GM12878 (cell line): Measurements from ENCODE around the gene FZD10. TPM values are rescaled to one million over a fixed set of nuclear protein-coding genes. Genes with fewer than 3 reads are reported as not detected.

Source experiments
- ATAC-seq: fragments of 200-7000 bp; cut with Tn5 transposase; 3 replicates; pipeline ENCODE4 v1.9.1; 2020; ENCODE audit warnings: mild to moderate bottlenecking, moderate library complexity
- BruUV-seq: library from RNA; stranded (reverse); fragments of 400-500 nt; replicated peaks from 2 replicates; lab custom pipeline; 2021; lab: Mats Ljungman, UMichigan
- CTCF ChIA-PET: fragments of 300-600 bp; sonication (Branson Sonifier 250); formaldehyde crosslinking; extraction: SDS; loops from one replicate; lab custom pipeline; 2021; ENCODE audit warnings: inconsistent platforms; lab: Yijun Ruan, JAX
- POLR2A ChIA-PET: fragments of 350-600 bp; formaldehyde crosslinking; extraction: SDS; loops from one replicate; lab custom pipeline; 2021; ENCODE audit warnings: inconsistent platforms; lab: Charles Lee
- RAD21 ChIA-PET: fragments of 300-600 bp; sonication (Branson Sonifier 250); formaldehyde crosslinking; loops from one replicate; lab custom pipeline; 2023; ENCODE audit warnings: antibody characterized with exemption; ENCODE audit not compliant: unreplicated experiment; lab: Charles Lee
- SMC1A ChIA-PET: fragments of 300-600 bp; sonication (Branson Sonifier 250); formaldehyde crosslinking; loops from one replicate; lab custom pipeline; 2023; ENCODE audit not compliant: unreplicated experiment, uncharacterized antibody; lab: Charles Lee
- DNase-seq: peaks from one replicate; pipeline ENCODE4 v3.0.0-alpha.2; 2011; ENCODE audit warnings: low read depth, low spot score
- FAIRE-seq: peaks from 3 replicates; lab custom pipeline; 2011; peaks lifted over from hg19 to GRCh38; lab: Jason Lieb, UNC
- H2AFZ ChIP-seq: 2 replicates; pipeline ENCODE4 v1.6.0; 2011; ENCODE audit warnings: low read depth, low read length, control low read depth; ENCODE audit not compliant: control insufficient read depth
- H3K27ac ChIP-seq: 2 replicates; pipeline ENCODE4 v1.5.1; 2011; ENCODE audit warnings: control low read depth; ENCODE audit not compliant: control insufficient read depth, insufficient read depth
- H3K27me3 ChIP-seq, 2 experiments: replicated peaks in 1 of 2; 2 replicates each; pipeline versions ENCODE4 v1.6.0 to v1.6.1; 2011; ENCODE audit warnings: low read length in 1 of 2; ENCODE audit not compliant: control insufficient read depth in 2 of 2, insufficient read depth in 2 of 2
- H3K36me3 ChIP-seq, 2 experiments: 2 replicates each; pipeline ENCODE4 v1.5.1; 2011; ENCODE audit warnings: low read length in 1 of 2; ENCODE audit not compliant: control insufficient read depth in 2 of 2, insufficient read depth in 2 of 2
- H3K4me1 ChIP-seq: 2 replicates; pipeline ENCODE4 v1.6.1; 2011; ENCODE audit warnings: mild to moderate bottlenecking, low read length, moderate library complexity, mixed read lengths; ENCODE audit not compliant: control insufficient read depth, insufficient read depth
- H3K4me2 ChIP-seq: 2 replicates; pipeline ENCODE4 v1.6.0; 2011; ENCODE audit warnings: control low read depth; ENCODE audit not compliant: control insufficient read depth, insufficient read depth
- H3K4me3 ChIP-seq: fragments of 200-600 bp; sonication (generic); 2 replicates; pipeline ENCODE4 v1.5.1; 2016
- H3K79me2 ChIP-seq: 2 replicates; pipeline ENCODE4 v1.6.0; 2011; ENCODE audit warnings: low read length; ENCODE audit not compliant: control insufficient read depth, insufficient read depth
- H3K9ac ChIP-seq: 2 replicates; pipeline ENCODE4 v1.8.0; 2011; ENCODE audit warnings: low read length, control low read depth, mixed read lengths; ENCODE audit not compliant: control insufficient read depth, insufficient read depth
- H3K9me3 ChIP-seq: replicated peaks from 3 replicates; pipeline ENCODE4 v1.5.1; 2011; ENCODE audit warnings: mild to moderate bottlenecking, low read length; ENCODE audit not compliant: control insufficient read depth, insufficient read depth
- H4K20me1 ChIP-seq: 2 replicates; pipeline ENCODE4 v1.6.0; 2011; ENCODE audit not compliant: control insufficient read depth, insufficient read depth
- CBX3 ChIP-seq: fragments of 200-600 bp; sonication (generic); IDR thresholded peaks from 2 replicates; pipeline ENCODE4 v1.6.1; 2016; ENCODE audit warnings: low read depth, borderline replicate concordance
- CREB1 ChIP-seq: IDR thresholded peaks from 2 replicates; pipeline ENCODE4 v1.6.1; 2012; ENCODE audit warnings: low read depth, mild to moderate bottlenecking, inconsistent platforms
- EED ChIP-seq: sonication (generic); IDR thresholded peaks from 2 replicates; pipeline ENCODE4 v1.6.1; 2016; ENCODE audit warnings: antibody characterized with exemption, low read depth
- HCFC1 ChIP-seq: fragments of 150-350 bp; IDR thresholded peaks from 2 replicates; pipeline ENCODE4 v1.6.1; 2014; ENCODE audit warnings: low read length
- JUND ChIP-seq: IDR thresholded peaks from 2 replicates; pipeline ENCODE4 v1.6.1; 2012; ENCODE audit warnings: low read depth, mild to moderate bottlenecking, low read length, improper control_type of control experiment, moderate library complexity
- KDM1A ChIP-seq: fragments of 200-600 bp; sonication (generic); IDR thresholded peaks from 2 replicates; pipeline ENCODE4 v1.6.1; 2016; ENCODE audit warnings: borderline replicate concordance
- MYB ChIP-seq: fragments of 150-350 bp; IDR thresholded peaks from 2 replicates; pipeline ENCODE4 v1.6.1; 2014; ENCODE audit warnings: mild to moderate bottlenecking, low read depth, low read length, borderline replicate concordance
- NFXL1 ChIP-seq: fragments of 450-650 bp; IDR thresholded peaks from 2 replicates; pipeline ENCODE4 v1.6.1; 2017; ENCODE audit warnings: antibody characterized with exemption, mild to moderate bottlenecking, borderline replicate concordance
- POLR2A ChIP-seq: IDR thresholded peaks from 2 replicates; pipeline ENCODE4 v1.6.1; 2011; ENCODE audit warnings: low read depth, mild to moderate bottlenecking, low read length
- SIX5 ChIP-seq: IDR thresholded peaks from 2 replicates; pipeline ENCODE4 v1.6.1; 2011; ENCODE audit warnings: mild to moderate bottlenecking, low read depth, low read length, moderate library complexity; ENCODE audit not compliant: severe bottlenecking
- SUZ12 ChIP-seq: fragments of 200-600 bp; sonication (generic); IDR thresholded peaks from one replicate; pipeline ENCODE4 v1.6.1; 2018; ENCODE audit warnings: antibody characterized with exemption, mild to moderate bottlenecking; ENCODE audit not compliant: unreplicated experiment
- TCF3 ChIP-seq: IDR thresholded peaks from 2 replicates; pipeline ENCODE4 v1.6.1; 2012; ENCODE audit warnings: low read depth, mild to moderate bottlenecking, low read length, borderline replicate concordance; ENCODE audit not compliant: insufficient read depth
- ZNF24 ChIP-seq: fragments of 450-650 bp; IDR thresholded peaks from 2 replicates; pipeline ENCODE4 v1.6.1; 2017; ENCODE audit warnings: antibody characterized with exemption, mild to moderate bottlenecking
- WGBS: methylation state at CpG from one replicate; pipeline ENCODE4 v1.1.6; 2016; ENCODE audit warnings: low lambda C conversion rate; ENCODE audit not compliant: insufficient replicate concordance, insufficient coverage; ENCODE audit errors: missing lambda C conversion rate; 5-methylcytosine and 5-hydroxymethylcytosine counted together
- in situ Hi-C: fragments of 300-500 bp; cut with MboI; formaldehyde crosslinking; loops from 9 replicates; pipeline ENCODE4 v1.14.3; 2018; ENCODE audit warnings: mixed read lengths
- intact Hi-C: fragments of 100-400 bp; cut with micrococcal nuclease; formaldehyde crosslinking; loops from one replicate; pipeline ENCODE4 v1.14.2; 2022; ENCODE audit not compliant: unreplicated experiment
- polyA plus RNA-seq, 11 experiments: library from polyadenylated mRNA; depleted of rRNA in 4 of 11; unstranded in 6 of 11; stranded (reverse) in 5 of 11; fragments of >200 nt; fragmentation: Nextera tagmentation in 4 of 11; fragmentation: Illumina TruSeq in 1 of 11; extraction: Ambion mirVana in 4 of 11; extraction: Trizol in 1 of 11; gene quantifications; 1 replicate in 1 of 11; 2 replicates in 10 of 11; pipeline versions ENCODE4 v1.2.1 to v1.2.3, GENCODE V29; 2011 to 2016; ENCODE audit warnings: inconsistent platforms in 2 of 11, missing spikeins in 2 of 11, low read depth in 1 of 11
- total RNA-seq, 4 experiments: library from RNA; depleted of rRNA in 3 of 4; stranded (reverse); fragments of >200 nt in 3 of 4; fragmentation: Illumina TruSeq in 1 of 4; extraction: Trizol in 1 of 4; gene quantifications; 2 replicates each; pipeline versions ENCODE4 v1.2.1 to v1.2.3, GENCODE V29; 2013 to 2021
- TF ChIP-seq, protein P1 (sequence below): fragments of 450-650 bp; IDR thresholded peaks from 2 replicates; pipeline ENCODE4 v1.6.1; 2016; ENCODE audit warnings: mild to moderate bottlenecking
- TF ChIP-seq, protein P2 (sequence below): fragments of 450-650 bp; IDR thresholded peaks from 2 replicates; pipeline ENCODE4 v1.6.1; 2017; ENCODE audit warnings: mild to moderate bottlenecking, moderate library complexity
- TF ChIP-seq, protein P3 (sequence below): fragments of 450-650 bp; IDR thresholded peaks from 2 replicates; pipeline ENCODE4 v1.6.1; 2017; ENCODE audit warnings: low read depth, mild to moderate bottlenecking, moderate library complexity

FZD10 gene
- total and polyA plus RNA-seq, 10 of the 15 experiments (the other 5 are each of a cell fraction or from before 2014, with no cell fraction given): not detected

DNA sequence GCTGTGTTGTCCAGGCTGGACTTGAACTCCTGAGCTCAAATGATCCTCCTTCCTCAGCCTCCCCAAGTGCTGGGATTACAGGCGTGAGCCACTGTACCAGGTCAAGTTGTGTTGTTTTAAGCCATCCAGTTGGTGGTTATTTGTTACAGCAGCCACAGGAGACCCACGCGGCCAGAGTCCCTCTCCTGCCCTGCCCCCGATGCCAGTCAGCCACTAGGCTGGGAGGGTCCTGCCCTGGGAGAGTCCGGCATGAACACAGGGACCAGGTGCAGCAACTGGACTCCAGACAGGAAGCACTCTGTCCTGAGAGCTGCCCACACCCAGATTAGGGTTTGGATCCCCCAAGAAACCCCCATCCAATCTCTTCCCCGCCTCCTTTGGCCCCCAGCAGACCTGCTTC lies 44.1 kb upstream of the FZD10 start:
- Histone ChIP-seq H3K9ac (no peak overlapping the region), H2AFZ (no peak overlapping the region), H3K27ac (no peak overlapping the region), H4K20me1 (no peaks in the 10 kb centered on the region), H3K9me3 (no peaks in the 10 kb centered on the region; the same call in 2 of the 3 replicates), H3K79me2 (no peaks in the 10 kb centered on the region), H3K36me3 (no peaks in the 10 kb centered on the region), H3K4me1 (no peaks in the 10 kb centered on the region), H3K27me3 (no peaks in the 10 kb centered on the region), H3K4me2 (no peak overlapping the region), H3K4me3 (no peak overlapping the region)
- ATAC-seq (no peak), DNase-seq (no peak), FAIRE-seq (no peak)
- ChIA-PET SMC1A (no interaction called here), CTCF (no interaction called here), POLR2A (no interaction called here), RAD21 (no interaction called here)
- WGBS: 28% methylated on average over 6 of the region's 6 CpGs
- in situ Hi-C loops: no loop called here
- intact Hi-C loops: no loop called here
- TF ChIP-seq TCF3: no peak
- no peak for TF ChIP-seq HCFC1
- TF ChIP-seq, protein P1, sequence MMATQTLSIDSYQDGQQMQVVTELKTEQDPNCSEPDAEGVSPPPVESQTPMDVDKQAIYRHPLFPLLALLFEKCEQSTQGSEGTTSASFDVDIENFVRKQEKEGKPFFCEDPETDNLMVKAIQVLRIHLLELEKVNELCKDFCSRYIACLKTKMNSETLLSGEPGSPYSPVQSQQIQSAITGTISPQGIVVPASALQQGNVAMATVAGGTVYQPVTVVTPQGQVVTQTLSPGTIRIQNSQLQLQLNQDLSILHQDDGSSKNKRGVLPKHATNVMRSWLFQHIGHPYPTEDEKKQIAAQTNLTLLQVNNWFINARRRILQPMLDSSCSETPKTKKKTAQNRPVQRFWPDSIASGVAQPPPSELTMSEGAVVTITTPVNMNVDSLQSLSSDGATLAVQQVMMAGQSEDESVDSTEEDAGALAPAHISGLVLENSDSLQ: no peak
- no peak for TF ChIP-seq SIX5
- no peak for TF ChIP-seq KDM1A
- TF ChIP-seq EED: no peak
- no peak for TF ChIP-seq JUND
- no peak for TF ChIP-seq CBX3
- TF ChIP-seq SUZ12: no peak
- TF ChIP-seq, protein P2, sequence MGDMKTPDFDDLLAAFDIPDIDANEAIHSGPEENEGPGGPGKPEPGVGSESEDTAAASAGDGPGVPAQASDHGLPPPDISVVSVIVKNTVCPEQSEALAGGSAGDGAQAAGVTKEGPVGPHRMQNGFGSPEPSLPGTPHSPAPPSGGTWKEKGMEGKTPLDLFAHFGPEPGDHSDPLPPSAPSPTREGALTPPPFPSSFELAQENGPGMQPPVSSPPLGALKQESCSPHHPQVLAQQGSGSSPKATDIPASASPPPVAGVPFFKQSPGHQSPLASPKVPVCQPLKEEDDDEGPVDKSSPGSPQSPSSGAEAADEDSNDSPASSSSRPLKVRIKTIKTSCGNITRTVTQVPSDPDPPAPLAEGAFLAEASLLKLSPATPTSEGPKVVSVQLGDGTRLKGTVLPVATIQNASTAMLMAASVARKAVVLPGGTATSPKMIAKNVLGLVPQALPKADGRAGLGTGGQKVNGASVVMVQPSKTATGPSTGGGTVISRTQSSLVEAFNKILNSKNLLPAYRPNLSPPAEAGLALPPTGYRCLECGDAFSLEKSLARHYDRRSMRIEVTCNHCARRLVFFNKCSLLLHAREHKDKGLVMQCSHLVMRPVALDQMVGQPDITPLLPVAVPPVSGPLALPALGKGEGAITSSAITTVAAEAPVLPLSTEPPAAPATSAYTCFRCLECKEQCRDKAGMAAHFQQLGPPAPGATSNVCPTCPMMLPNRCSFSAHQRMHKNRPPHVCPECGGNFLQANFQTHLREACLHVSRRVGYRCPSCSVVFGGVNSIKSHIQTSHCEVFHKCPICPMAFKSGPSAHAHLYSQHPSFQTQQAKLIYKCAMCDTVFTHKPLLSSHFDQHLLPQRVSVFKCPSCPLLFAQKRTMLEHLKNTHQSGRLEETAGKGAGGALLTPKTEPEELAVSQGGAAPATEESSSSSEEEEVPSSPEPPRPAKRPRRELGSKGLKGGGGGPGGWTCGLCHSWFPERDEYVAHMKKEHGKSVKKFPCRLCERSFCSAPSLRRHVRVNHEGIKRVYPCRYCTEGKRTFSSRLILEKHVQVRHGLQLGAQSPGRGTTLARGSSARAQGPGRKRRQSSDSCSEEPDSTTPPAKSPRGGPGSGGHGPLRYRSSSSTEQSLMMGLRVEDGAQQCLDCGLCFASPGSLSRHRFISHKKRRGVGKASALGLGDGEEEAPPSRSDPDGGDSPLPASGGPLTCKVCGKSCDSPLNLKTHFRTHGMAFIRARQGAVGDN: no peak
- no peak for TF ChIP-seq POLR2A
- TF ChIP-seq, protein P3, sequence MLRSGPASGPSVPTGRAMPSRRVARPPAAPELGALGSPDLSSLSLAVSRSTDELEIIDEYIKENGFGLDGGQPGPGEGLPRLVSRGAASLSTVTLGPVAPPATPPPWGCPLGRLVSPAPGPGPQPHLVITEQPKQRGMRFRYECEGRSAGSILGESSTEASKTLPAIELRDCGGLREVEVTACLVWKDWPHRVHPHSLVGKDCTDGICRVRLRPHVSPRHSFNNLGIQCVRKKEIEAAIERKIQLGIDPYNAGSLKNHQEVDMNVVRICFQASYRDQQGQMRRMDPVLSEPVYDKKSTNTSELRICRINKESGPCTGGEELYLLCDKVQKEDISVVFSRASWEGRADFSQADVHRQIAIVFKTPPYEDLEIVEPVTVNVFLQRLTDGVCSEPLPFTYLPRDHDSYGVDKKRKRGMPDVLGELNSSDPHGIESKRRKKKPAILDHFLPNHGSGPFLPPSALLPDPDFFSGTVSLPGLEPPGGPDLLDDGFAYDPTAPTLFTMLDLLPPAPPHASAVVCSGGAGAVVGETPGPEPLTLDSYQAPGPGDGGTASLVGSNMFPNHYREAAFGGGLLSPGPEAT: no peak
- no peak for TF ChIP-seq NFXL1
- TF ChIP-seq ZNF24: no peak
- TF ChIP-seq MYB: no peak
- no peak for TF ChIP-seq CREB1
- BruUV-seq: no TSS peak
